Omental fat pad (tissue), 4 donors: Measurements from ENCODE around the gene CTNND2. TPM values are rescaled to one million over a fixed set of nuclear protein-coding genes. Genes with fewer than 3 reads are reported as not detected.

Source experiments
- ATAC-seq: fragments of 150-250 bp; one replicate; pipeline ENCODE4 v1.9.1; 2016; ENCODE audit warnings: mild to moderate bottlenecking, moderate library complexity; ENCODE audit not compliant: low FRiP score
- DNase-seq: peaks from one replicate; pipeline ENCODE4 v3.0.0-alpha.2; 2019; ENCODE audit warnings: low spot score
- CTCF ChIP-seq, 3 donors: fragments of 450-650 bp; IDR thresholded peaks; one replicate each; pipeline ENCODE4 v1.5.1; 2016 to 2017; ENCODE audit warnings: antibody characterized with exemption in 3 of 3, mild to moderate bottlenecking in 3 of 3, moderate library complexity in 2 of 3
- total RNA-seq, 4 donors: library from RNA; depleted of rRNA; stranded (reverse); fragments of >200 nt; gene quantifications; one replicate each; pipeline ENCODE4 v1.1.0, GENCODE V29; 2016

CTNND2 gene
- total RNA-seq, 4 donors from 2014 or later: 0.16 to 1.3 (median 0.64) TPM

GRCh38 chr5:10999714-11000113, 904.5 kb downstream of the CTNND2 start:
- TF ChIP-seq CTCF (IDR thresholded peaks at IDR 0.05): no peak
- DNase-seq (no peak), ATAC-seq (no peak)

- TF ChIP-seq CTCF (IDR thresholded peaks at IDR 0.05): no peak
- no peak for DNase-seq
- ATAC-seq: no peak
Observed at GRCh38 chr5:10995891-10996290, 908.4 kb downstream of the CTNND2 start.

GRCh38 chr5:10994091-10994986, 909.9 kb downstream of the CTNND2 start:
- ATAC-seq (no peak), DNase-seq (no peak)
- TF ChIP-seq CTCF (IDR thresholded peaks at IDR 0.05): no peak

GRCh38 chr5:10990634-10991033, 913.6 kb downstream of the CTNND2 start:
- ATAC-seq (no peak), DNase-seq (no peak)
- TF ChIP-seq CTCF (IDR thresholded peaks at IDR 0.05): no peak

DNA sequence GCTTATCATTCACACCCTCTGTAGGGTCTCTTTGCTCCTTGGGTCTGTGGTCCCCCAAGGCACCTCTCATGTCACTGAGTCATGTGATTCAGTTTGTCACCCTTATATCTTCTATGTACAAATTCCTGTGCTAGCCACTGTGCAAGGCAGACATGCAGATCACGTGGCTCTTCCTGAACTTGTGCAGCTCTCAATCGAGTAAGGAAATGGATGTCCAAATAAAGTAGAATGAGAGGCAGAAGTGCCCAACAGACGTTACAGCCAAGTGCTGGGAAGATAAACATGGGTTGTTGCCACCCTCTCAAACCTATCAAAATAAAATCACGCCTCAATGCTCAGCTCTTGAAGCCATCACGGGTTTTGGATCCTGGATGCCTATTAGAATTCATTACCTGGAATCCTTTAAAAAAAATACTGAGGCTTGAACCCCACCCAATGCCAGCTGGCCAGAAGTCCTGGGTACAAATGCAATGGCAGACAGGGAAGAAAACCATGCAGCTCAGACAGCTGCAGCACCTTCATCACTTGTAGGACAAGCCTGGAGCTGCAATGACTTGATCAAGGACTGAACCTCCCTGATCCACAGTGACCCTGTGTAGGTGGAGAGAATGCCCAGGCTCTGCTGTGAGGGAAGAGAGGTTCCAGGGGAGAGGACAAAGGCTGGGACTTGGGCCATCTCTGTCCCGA, 914.5 kb downstream of the CTNND2 start:
- no peak for TF ChIP-seq CTCF (IDR thresholded peaks at IDR 0.05)
- no peak for DNase-seq
- ATAC-seq: no peak

DNA sequence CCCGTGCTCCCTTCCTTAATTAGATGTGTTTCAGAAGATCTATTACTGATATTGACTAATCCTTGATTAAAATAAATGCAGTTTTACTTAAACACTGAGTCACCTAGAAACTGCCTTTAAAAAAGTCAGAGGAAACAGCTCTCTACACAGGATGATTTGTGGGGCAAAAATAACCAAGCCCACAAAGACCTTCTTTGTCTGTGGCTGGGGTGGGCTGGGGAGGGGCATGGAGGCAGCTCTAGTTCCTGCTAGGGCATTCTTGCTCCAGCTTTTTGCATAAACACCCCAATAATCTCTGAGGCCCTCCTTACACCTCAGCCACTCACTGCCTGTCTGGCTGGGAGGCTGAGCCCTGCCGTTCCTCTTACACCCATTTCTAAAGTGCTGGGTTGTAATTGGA, 915.6 kb downstream of the CTNND2 start:
- ATAC-seq (no peak), DNase-seq (no peak)
- TF ChIP-seq CTCF (IDR thresholded peaks at IDR 0.05): no peak
